ENCODE measurements around the gene GCSAM.

GRCh38 chr3:112104774-112105173 lies 28.3 kb downstream of the GCSAM start:
- TF ChIP-seq EZH2 (IDR thresholded peaks at IDR 0.05; ENCODE audit: low read depth) (no peak), CTCF (conservative IDR thresholded peaks at IDR 0.05) (no peak)
